GM20431 (cell line): Measurements from ENCODE around the gene ARRDC4.

Experiments
- in situ Hi-C: fragments of 300-500 bp; cut with MseI, MboI; formaldehyde crosslinking; loops from one replicate; pipeline ENCODE4 v1.15.0; 2020; ENCODE audit warnings: low sequenced_read_pairs; ENCODE audit not compliant: unreplicated experiment

Gene ARRDC4

DNA sequence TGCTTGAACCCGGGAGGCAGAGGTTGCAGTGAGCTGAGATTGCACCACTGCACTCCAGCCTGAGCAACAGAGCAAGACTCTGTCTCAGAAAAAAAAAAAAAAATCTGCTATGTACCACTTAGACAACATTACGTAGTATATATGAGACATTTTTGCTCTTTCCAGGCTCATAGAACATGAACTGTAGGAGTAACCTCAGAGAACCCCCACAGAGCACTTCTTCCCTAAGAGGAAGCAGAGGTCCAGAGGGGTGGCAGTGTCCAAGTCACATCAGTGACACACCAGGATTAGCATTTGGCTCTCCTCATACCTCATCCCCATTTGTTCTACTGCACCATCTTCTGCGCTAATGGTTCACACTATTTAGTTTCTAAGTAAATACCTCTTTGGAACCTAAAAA, 33.7 kb downstream of the ARRDC4 start:
- in situ Hi-C loops: no loop called here

DNA sequence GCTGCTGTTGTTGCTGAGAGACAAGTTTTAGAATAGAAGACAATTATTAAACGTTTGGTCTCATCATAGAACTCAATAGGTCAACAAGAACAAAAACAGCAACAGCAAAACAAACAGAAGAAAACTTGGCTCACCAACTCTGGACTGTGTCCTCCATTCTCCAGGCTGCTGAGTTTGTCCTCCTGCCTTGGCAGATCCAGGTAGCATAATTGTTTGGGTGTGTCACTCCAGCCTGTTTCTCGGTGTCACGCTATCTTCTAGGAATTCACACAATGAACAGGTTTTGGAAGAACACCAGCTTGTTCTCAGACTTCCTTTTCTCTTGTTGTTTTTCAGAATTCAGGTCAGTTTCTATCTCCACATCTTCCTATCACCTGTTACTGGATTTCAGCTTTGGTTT, 34.7 kb downstream of the ARRDC4 start:
- in situ Hi-C loops: no loop called here

DNA sequence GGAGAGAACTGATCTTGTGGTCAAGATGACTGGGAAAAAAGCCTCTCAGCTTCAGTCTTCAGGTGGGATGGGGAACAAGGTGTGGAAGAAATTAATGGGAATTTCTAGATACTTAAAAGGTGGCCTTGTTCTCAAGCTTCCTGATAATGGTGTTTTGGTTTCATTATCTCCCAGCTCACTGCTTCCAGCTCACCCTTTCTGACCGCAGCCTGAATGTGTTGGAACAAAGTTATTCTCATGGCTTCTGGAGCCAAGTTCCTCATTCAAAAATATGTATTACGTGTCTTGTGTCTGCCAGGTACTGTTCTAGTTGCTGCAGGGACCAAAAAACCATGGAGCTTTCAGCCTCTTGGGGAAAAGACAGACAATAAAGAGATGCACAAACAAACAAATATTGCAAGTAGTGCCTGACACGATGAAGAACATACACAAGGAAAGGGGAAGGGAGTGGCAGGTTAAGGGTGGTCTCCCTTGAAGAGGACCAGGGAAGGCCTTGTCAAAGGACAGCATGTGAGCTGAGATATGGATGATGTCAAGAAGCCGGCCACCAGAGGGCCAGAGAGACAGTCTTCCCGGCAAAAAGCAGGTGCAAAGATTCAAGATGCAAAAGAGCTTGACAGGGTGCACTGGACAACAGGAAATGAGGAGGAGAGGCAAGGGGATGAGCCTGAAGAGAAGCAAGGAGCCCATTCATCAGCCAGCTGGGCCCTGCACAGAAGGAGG, 35.5 kb downstream of the ARRDC4 start:
- in situ Hi-C loops: no loop called here

DNA sequence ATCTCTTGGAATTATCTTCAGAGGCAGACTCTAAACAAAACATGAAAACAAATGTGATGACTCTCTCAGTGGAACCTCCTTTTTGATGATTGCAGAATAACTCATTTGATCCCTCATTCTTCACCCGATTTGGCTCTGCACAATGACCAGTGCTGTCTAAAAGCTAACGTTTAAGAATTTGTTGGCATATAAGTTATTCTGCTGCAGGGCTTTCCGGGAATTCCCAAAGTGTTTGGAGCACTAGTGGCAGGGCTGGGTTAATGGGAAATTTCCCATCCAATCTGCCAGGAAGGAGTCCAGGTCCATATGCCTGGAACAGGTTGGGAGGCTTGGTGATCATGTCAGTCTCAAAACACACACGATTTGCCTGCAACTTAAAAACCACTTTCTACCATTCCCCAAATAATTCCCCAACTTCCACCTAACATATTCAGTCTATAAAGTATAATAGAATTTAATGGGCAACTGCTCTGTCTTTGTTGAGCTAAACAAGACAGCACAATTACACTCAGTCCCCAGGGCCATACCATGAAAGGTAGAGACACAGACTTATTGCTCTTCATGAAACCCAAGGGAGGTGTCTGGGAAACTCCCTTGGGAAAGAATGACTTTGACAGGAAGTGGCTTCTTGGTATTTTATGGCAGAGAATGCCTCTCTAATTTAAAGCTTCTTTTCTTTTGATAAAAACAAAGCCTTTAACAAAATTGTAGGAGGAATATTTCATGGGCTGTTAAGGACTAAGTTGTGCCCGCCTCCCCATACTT, 38.0 kb downstream of the ARRDC4 start:
- in situ Hi-C loops: no loop called here

DNA sequence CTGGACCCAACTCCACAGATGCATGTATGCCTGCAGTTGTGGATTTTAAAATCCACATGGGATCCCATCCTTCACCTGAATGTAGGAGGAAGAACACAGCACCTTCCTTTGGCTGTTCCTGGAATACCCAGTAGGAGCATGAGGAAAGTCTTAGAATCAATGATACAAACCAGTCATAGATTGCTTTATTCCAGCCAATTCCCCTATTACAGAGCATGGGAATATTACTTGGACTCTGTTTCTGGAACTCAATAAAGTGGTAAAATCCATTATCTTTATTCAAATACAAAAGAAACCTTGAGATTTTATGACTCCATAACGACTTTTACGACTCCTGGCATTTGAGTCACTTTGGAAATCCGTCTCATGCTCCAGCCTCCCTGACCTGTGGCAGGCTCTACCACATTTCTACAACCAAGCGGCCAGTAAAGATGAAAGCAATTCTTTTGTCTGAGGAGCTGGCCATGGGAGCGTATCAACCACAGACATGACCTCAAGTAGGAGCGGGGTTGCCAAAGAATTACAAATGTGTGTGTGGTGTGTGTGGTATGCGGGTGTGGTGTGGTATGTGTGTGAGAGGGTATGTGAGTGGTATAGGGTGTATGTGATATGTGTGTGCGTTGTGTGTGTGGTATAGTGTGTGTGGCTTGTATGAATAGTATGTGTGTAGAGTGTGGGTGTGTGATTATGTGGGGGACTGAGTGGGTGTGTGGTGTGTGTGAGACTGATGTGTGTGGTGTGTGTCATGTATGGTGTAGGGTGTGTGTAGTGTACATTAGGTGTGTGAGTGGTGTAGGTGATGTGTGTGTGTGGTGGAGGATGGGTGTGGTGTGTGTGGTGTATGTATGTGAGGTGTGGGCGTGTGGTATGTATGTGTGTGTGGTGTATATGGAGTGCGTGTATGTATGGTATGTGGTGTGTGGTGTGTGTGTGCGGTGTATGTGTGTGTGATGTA, 40.0 kb downstream of the ARRDC4 start:
- in situ Hi-C loops: no loop called here

DNA sequence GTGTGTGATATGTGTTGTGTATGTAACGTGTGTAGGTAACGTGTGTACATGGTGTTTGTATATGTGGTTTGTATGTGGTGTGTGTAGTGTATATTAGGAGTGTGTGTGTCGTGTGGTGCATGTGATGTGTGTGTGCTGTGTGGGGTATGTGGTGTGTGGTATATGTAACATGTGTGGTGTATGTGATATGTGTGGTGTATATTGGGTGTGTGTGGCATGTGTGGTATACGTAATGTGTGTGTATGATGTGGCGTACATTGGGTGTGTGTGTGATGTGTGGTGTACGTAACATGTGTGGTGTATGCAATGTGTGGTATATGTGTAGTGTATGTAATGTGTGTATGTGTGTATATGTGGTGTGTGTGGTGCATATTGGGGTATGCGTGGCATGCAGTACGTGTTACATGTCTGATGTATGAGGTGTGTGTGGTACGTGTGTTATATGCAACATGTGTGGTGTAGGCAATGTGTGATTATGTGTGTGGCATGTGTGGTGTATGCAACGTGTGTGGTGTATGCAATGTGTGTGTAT, 41.2 kb downstream of the ARRDC4 start:
- in situ Hi-C loops: no loop called here

DNA sequence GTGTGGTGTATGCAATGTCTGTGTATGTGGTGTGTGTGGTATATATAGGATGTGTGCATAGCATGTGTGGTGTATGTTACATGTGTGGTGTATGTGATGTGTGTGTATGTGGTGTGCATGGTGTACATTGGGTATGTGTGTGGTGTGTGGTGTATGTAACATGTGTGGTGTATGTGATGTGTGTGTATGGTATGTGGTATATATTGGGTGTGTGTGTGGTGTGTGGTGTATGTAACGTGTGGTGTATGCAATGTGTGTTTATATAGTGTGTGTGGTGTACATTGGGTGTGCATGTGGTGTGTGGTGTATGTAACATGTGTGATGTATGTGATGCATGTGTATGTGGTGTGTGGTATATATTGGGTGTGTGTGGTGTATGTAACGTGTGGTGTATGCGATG, 41.9 kb downstream of the ARRDC4 start:
- in situ Hi-C loops: no loop called here

DNA sequence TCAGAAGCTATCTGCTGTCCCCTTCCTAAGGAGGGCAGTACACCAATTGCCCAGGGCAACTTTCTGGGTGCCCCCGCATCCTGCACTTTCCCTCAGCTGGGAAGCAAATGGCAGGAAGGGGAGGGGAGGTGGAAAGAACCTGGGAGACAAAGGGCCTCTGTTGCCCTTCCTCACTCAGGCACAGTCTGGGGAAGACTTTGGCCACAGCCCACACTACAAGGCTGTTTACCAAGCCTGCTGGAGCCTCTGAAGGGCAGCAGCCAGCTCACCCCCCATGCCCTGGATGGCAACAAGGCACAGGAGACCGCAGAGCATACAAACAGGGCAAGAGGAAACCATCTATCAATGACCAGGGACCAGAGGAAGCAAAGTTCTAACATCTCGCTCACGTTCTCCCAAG, 42.4 kb downstream of the ARRDC4 start:
- in situ Hi-C loops: no loop called here

DNA sequence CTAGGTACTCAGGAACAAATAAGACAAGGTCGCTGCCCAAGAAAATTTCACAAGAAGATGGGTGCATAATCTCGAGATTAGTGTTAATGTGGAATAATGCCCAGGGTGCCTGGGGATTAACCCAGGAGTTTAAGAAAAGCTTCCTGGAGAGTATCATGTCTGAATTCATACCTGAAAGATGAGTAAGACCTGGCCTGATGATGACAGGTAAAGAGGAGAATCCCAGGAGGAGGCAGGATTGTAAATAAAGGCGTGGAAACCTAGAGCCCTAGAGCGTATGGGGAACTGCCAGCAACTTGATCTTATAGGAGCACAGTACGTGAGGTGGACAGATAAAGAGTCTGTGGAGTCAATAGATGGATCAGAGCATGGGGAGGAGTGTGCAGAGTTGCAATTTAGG, 43.0 kb downstream of the ARRDC4 start:
- in situ Hi-C loops: no loop called here

DNA sequence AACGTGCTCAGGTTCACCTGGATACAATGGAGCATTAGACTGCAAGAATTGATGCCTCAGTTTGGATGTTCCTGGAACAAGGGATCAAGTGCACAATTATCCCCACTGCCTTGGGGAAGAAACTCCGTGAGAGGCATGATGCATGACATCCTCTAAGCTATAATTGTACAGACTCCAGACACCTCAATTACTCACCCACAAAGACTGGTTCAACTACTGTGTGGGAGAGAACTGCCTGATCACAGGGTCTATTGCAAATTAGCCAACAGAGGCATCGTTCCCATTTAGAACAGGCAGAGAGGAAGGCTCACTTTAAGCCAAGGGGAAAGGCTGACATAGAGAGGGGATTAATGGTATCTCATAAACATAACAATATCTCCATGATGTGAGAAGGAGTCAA, 43.5 kb downstream of the ARRDC4 start:
- in situ Hi-C loops: no loop called here

DNA sequence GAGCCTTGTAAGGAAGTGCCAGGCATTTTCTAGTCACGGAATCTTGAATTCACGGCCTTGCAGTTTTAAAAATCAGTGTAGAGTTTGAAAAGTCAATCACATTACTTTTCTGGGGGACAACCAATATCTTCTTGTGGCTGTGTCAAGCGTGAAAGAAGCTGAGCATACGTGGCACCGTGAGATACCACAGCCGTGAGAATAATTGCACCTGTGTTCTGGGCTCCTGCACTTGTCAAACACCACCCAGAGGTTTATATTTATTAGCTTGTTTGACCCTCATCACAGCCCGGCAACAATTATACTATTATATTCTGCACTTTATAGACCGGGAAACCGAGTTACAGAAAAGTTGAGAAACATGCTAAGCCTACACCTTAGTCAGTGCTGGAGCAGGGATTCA, 45.2 kb downstream of the ARRDC4 start:
- in situ Hi-C loops: no loop called here

DNA sequence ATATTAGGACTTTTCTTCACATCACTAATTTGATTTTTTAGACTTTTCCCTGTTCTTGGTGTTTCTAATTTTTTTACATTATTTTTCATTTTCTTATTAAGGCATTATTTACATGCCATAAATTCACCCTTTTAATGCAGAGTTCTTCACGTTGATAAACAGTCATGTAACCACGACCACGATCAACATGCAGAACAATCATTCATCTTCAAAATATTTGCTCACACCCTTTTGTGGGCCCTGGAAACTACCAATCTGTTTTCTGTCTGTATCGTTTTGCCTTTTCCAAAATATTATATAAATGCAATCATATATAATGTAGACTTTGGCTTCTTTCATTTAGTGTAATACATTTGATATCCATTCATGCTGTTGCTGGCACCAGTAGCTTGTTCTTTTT, 48.7 kb downstream of the ARRDC4 start:
- in situ Hi-C loops: no loop called here

DNA sequence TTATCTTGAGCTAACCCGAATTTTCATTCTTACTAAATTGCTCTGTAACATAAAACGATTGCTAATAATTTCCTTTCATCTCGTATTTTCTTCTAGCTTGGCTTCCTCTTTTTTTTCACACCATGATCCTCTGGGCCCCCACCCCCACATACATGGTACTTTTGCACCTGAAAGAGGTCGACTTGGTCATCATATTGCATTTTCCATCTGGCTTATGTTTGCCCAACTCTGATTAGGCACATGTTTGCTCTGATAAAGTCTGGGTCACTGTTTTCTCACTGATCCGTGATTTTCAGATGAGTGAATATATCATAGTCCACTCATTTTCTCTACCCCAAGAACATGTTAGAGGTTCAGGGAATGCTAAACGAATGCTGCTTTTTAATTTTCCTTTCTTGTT, 49.5 kb downstream of the ARRDC4 start:
- in situ Hi-C loops: no loop called here

DNA sequence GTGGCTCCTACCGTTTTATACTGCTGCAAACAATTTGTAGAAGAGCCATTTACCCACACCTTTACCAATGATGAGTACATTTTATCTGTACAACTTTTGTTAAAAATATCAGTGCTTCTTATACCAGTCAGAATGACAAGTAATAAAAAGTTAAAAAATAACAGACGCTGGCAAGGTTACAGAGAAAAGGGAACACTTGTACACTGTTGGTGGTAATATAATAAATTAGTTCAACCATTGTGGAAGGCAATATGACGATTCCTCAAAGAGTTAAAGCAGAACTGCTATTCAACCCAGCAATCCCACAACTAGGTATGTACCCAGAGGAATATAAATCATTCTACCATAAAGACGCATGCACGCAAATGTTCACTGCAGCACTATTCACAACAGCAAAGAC, 51.9 kb downstream of the ARRDC4 start:
- in situ Hi-C loops: no loop called here

DNA sequence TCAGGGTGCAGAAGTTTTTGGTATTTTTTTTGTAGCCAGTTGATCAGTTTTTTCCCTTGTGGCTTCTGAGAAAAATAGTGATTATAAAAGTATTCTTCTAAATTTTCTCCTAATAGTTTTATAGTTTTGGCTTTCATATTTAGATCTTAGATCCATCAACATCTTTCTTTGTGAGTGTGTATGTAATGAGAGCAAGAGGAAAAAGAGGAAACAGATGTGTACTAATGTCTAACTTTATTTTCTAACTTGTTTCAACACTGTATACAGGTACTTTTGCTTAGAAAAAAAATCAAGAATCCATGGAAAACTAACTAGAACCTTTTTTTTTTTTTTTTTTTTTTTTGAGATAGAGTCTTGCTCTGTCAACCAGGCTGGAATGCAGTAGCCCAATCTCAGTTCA, 53.1 kb downstream of the ARRDC4 start:
- in situ Hi-C loops: no loop called here

DNA sequence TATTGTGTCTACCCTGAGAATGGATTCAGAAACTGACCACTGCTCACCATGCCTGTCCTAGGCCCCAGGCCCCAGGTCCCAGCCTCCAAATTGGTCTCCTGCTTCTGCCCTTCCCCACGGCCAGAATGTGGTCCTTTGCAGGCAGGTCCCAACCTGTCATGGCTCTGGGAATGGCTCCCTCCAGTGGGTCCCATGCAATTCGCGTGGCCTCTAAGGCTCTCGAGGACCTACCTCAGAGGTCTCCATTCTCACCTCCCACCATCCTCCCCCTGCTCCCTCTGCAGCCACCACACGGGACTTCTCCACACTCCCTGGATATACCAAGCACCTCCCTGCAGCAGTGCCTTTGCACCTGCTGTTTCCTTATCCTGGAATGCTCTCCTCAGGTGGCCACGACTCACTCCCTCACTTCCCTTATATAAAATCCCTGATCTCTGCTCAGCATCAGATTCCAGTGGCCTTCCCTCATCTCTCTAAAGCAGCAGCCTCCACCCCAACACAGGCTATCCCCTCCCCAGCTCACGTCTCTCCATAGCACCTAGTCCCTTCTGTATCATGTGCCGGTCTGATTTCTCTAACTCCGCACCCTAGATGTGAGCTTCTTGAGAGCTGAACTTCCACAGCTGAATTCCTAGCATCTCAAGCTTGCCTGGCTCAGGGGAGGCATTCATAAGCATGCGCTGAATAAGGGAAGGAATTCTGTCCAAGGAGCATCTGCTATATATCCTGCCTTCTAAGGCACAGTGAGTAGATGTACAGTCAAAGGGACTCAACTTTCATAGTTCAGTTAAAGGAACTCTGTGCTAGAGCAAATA, 56.9 kb downstream of the ARRDC4 start:
- in situ Hi-C loops: no loop called here

DNA sequence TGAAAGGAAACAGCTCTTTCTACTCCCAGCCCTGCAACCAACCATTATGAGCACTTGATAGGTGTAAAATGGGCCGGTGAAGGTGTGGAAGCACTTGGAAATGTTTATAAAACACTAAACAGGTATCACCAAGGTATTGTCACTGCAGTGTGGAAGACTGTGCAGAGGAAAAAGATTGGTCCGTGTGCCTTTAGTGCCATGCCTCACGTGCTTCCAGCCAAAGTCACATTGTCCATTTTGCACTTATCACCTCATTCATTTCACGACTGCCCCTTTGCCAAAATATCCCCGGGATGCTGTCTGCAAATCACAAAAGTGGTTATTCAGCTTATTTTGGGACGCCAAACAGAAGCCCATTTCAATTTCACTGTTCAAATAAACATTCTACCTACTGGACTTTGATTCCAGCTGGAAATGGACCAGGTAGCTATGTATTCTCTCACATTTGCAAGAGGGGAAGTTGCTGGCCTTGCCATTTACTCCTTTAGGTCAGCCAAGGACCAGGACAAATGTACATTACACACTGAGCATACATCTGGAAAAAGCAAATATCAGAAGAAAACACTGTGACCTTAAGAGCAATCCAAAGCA, 58.4 kb downstream of the ARRDC4 start:
- in situ Hi-C loops: no loop called here
